ENCODE data around the gene FAM170B.
A peak's percentile ranks its signal among the peaks of the same experiment; 100 is the strongest.

The FAM170B gene

GRCh38 chr10:49152037-49152436 is 18.2 kb upstream of the FAM170B start:
- DNase-seq (ENCODE audit: low read depth in 2 of 2), result no peak

GRCh38 chr10:49151481-49151880 is 17.7 kb upstream of the FAM170B start:
- no peak for DNase-seq (ENCODE audit: low read depth in 2 of 2)

- no peak for DNase-seq (ENCODE audit: low read depth in 2 of 2)
Measured at GRCh38 chr10:49151025-49151445, 17.2 kb upstream of the FAM170B start.

GRCh38 chr10:49150426-49150825 is 16.6 kb upstream of the FAM170B start:
- no peak for DNase-seq (ENCODE audit: low read depth in 2 of 2)

GRCh38 chr10:49149881-49150280 is 16.1 kb upstream of the FAM170B start:
- no peak for DNase-seq (ENCODE audit: low read depth in 2 of 2)

- DNase-seq (ENCODE audit: low read depth in 2 of 2), result peak; percentile 60 to 68
Measured at GRCh38 chr10:49144058-49144720, 10.4 kb upstream of the FAM170B start.

- no peak for DNase-seq (ENCODE audit: low read depth in 2 of 2)
Measured at GRCh38 chr10:49143249-49143648, 9.4 kb upstream of the FAM170B start.

GRCh38 chr10:49141541-49142332 is 7.9 kb upstream of the FAM170B start:
- no peak for DNase-seq (ENCODE audit: low read depth in 2 of 2)

GRCh38 chr10:49140304-49141177 is 6.7 kb upstream of the FAM170B start:
- DNase-seq (ENCODE audit: low read depth in 2 of 2), result peak; percentile 46 to 56

GRCh38 chr10:49139846-49140195 is 6.0 kb upstream of the FAM170B start:
- peak; percentile 69 to 78 for DNase-seq (ENCODE audit: low read depth in 2 of 2)

GRCh38 chr10:49139028-49139845 is 5.4 kb upstream of the FAM170B start:
- DNase-seq (ENCODE audit: low read depth in 2 of 2), result peak in 1 of 2 experiments; percentile 58

GRCh38 chr10:49138361-49138891 is 4.6 kb upstream of the FAM170B start:
- DNase-seq (ENCODE audit: low read depth in 2 of 2), result peak; percentile 78

GRCh38 chr10:49136525-49136924 is 2.7 kb upstream of the FAM170B start:
- DNase-seq (ENCODE audit: low read depth in 2 of 2), result no peak

- no peak for DNase-seq (ENCODE audit: low read depth in 2 of 2)
Measured at GRCh38 chr10:49135575-49136313, 1.9 kb upstream of the FAM170B start.

- no peak for DNase-seq (ENCODE audit: low read depth in 2 of 2)
Measured at GRCh38 chr10:49134327-49134726, 506 bp upstream of the FAM170B start.

- no peak for DNase-seq (ENCODE audit: low read depth in 2 of 2)
Measured at GRCh38 chr10:49132362-49132737, 1.5 kb downstream of the FAM170B start.

GRCh38 chr10:49131507-49132361 is 2.1 kb downstream of the FAM170B start:
- DNase-seq (ENCODE audit: low read depth in 2 of 2), result no peak

- no peak for DNase-seq (ENCODE audit: low read depth in 2 of 2)
Measured at GRCh38 chr10:49129376-49129775, 4.4 kb downstream of the FAM170B start.

- no peak for DNase-seq (ENCODE audit: low read depth in 2 of 2)
Measured at GRCh38 chr10:49128854-49129253, 5.0 kb downstream of the FAM170B start.
